Muscle layer of colon (tissue), 2 donors: Measurements from ENCODE around the gene SLC41A1.

Experiments
- H3K27ac ChIP-seq: one replicate; pipeline ENCODE4 v1.7.0; 2013; ENCODE audit warnings: low read depth, mild to moderate bottlenecking, low read length, moderate library complexity
- H3K27me3 ChIP-seq, 2 donors: one replicate each; pipeline ENCODE4 v1.7.0; 2013; ENCODE audit warnings: low read length in 2 of 2, mild to moderate bottlenecking in 2 of 2; ENCODE audit not compliant: insufficient read depth in 2 of 2, control insufficient read depth in 1 of 2
- H3K36me3 ChIP-seq: one replicate; pipeline ENCODE4 v1.7.0; 2013; ENCODE audit warnings: mild to moderate bottlenecking, low read length; ENCODE audit not compliant: insufficient read depth
- H3K4me1 ChIP-seq: one replicate; pipeline ENCODE4 v1.7.0; 2013; ENCODE audit warnings: mild to moderate bottlenecking, low read length; ENCODE audit not compliant: insufficient read depth
- H3K4me3 ChIP-seq, 2 donors: one replicate each; pipeline ENCODE4 v1.7.0; 2013; ENCODE audit warnings: low read length in 2 of 2, low read depth in 1 of 2, mild to moderate bottlenecking in 1 of 2, moderate library complexity in 1 of 2
- H3K9ac ChIP-seq: one replicate; pipeline ENCODE4 v1.7.0; 2013; ENCODE audit warnings: low read length
- H3K9me3 ChIP-seq: one replicate; pipeline ENCODE4 v1.7.0; 2013; ENCODE audit warnings: mild to moderate bottlenecking, low read length
- donor health status: abdominal sarcoma.
- donor health status: Adenocarcinoma of cecum.

SLC41A1 gene

DNA sequence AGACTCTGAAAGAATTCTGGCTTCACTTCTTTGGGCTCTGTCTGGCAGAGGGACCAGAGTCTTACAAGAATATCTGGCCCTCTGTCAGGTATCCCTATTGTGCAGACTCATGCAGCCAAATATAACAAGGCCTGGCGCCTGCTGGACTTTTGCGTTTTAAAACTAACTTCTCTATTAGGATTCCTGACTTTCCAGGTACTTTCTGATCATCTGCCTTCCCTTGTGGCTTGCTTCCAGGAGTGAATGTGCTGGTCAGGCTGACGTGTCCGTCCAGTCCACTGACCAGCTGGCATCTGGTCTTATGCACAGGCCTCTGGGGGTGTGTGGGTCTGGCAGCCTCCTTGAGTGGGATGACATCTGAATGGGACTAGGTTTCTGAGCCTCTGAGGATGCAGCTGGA is 29.1 kb downstream of the SLC41A1 start:
- Histone ChIP-seq H3K9me3 (no peaks in the 10 kb centered on the region), H3K4me1 (no peaks in the 10 kb centered on the region), H3K4me3 (no peak overlapping the region), H3K27me3 (no peaks in the 10 kb centered on the region), H3K36me3 (no peaks in the 10 kb centered on the region), H3K27ac (no peak overlapping the region), H3K9ac (no peak overlapping the region)

- H3K9me3 ChIP-seq: no peaks in the 10 kb centered on the region
- no peak overlapping the region for H3K27ac ChIP-seq
- no peak overlapping the region for H3K9ac ChIP-seq
- no peaks in the 10 kb centered on the region for H3K4me1 ChIP-seq
- H3K36me3 ChIP-seq: no peaks in the 10 kb centered on the region
- H3K4me3 ChIP-seq: no peak overlapping the region
- no peaks in the 10 kb centered on the region for H3K27me3 ChIP-seq
Observed at GRCh38 chr1:205783433-205783795, 29.6 kb downstream of the SLC41A1 start.

GRCh38 chr1:205782627-205783432 is 30.2 kb downstream of the SLC41A1 start:
- Histone ChIP-seq H3K27me3 (no peaks in the 10 kb centered on the region), H3K27ac (no peak overlapping the region), H3K4me3 (no peak overlapping the region), H3K9ac (no peak overlapping the region), H3K4me1 (no peaks in the 10 kb centered on the region), H3K36me3 (no peaks in the 10 kb centered on the region), H3K9me3 (no peaks in the 10 kb centered on the region)

- Histone ChIP-seq H3K9me3 (no peaks in the 10 kb centered on the region), H3K27ac (no peak overlapping the region), H3K36me3 (no peaks in the 10 kb centered on the region), H3K4me1 (no peaks in the 10 kb centered on the region), H3K9ac (no peak overlapping the region), H3K27me3 (no peaks in the 10 kb centered on the region), H3K4me3 (no peak overlapping the region)
Observed at GRCh38 chr1:205780335-205780734, 32.7 kb downstream of the SLC41A1 start.

GRCh38 chr1:205777994-205778393 is 35.0 kb downstream of the SLC41A1 start:
- no peak overlapping the region for H3K4me3 ChIP-seq
- no peaks in the 10 kb centered on the region for H3K36me3 ChIP-seq
- no peaks in the 10 kb centered on the region for H3K9me3 ChIP-seq
- H3K27me3 ChIP-seq: no peaks in the 10 kb centered on the region
- no peak overlapping the region for H3K27ac ChIP-seq
- peaks cover 5% of the 10 kb centered on the region for H3K4me1 ChIP-seq
- no peak overlapping the region for H3K9ac ChIP-seq

GRCh38 chr1:205775717-205776056 is 37.3 kb downstream of the SLC41A1 start:
- peak overlapping the region; percentile 45 for H3K27ac ChIP-seq
- H3K36me3 ChIP-seq: no peaks in the 10 kb centered on the region
- peak overlapping the region; percentile 72 for H3K9ac ChIP-seq
- H3K4me3 ChIP-seq: peak overlapping the region; percentile 8 to 81
- H3K9me3 ChIP-seq: no peaks in the 10 kb centered on the region
- peaks cover 5% of the 10 kb centered on the region for H3K4me1 ChIP-seq
- no peaks in the 10 kb centered on the region for H3K27me3 ChIP-seq

GRCh38 chr1:205775015-205775716 is 37.8 kb downstream of the SLC41A1 start, which contains the start of gene RAB29:
RAB29 (minus strand) TSS chr1:205775482; CDS start chr1:205774956, 526 bp downstream.
- Histone ChIP-seq H3K9ac (peak within 1 kb of the TSS; percentile 72), H3K9me3 (no peaks in the 10 kb centered on the region), H3K36me3 (no peaks in the 10 kb centered on the region), H3K27ac (peak within 1 kb of the TSS; percentile 45), H3K4me1 (peaks cover 5% of the 10 kb centered on the region), H3K27me3 (no peaks in the 10 kb centered on the region), H3K4me3 (peak within 1 kb of the TSS; percentile 73 to 81)

DNA sequence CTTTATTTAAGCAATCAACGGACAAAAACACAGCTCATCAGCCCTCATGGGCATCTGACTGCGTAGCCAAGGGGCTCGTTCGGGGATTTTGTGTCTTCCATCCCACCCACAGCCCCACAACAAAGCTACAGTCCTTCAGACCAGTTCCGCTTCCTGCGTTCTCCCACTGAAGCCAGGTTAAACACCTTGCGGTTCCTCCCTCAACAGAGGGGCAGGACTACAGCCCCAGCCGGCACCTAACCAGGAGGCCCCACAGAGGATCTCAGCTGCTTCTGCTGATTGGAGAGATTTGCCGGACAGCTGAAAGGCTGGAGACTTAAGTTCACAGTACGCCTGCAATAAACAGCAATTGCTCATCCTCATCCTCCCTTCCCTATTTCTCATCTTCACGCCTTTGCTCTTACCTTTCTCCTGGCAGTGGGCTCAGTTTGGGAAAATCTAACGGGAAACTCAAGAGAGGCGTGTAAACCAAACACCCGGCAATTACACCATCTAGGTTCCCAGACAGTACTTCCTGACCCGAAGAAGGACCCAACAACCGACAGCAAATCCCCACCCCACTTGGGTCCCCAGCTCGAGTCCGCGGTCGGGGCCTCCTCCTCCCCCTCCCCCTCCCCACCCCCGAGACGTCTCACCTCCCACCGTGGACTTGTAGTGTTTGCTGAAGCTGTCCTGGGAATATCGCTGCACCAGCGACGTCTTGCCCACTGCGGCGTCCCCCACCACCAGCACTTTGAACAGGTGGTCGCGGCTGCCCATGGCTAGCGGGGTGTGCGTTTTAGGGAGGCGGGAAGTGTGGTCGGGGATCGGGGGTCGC is 38.6 kb downstream of the SLC41A1 start:
- Histone ChIP-seq H3K4me3 (peak overlapping the region; percentile 73 to 81), H3K4me1 (peaks cover 5% of the 10 kb centered on the region), H3K27ac (peak overlapping the region; percentile 45), H3K36me3 (no peaks in the 10 kb centered on the region), H3K27me3 (no peaks in the 10 kb centered on the region), H3K9me3 (no peaks in the 10 kb centered on the region), H3K9ac (peak overlapping the region; percentile 72)

- Histone ChIP-seq H3K27ac (no peak overlapping the region), H3K4me3 (no peak overlapping the region), H3K4me1 (peaks cover 5% of the 10 kb centered on the region)
Observed at GRCh38 chr1:205772607-205773032, 40.4 kb downstream of the SLC41A1 start.

GRCh38 chr1:205770618-205771017 is 42.4 kb downstream of the SLC41A1 start:
- H3K4me1 ChIP-seq: peaks cover 5% of the 10 kb centered on the region
- no peak overlapping the region for H3K9ac ChIP-seq
- H3K4me3 ChIP-seq: no peak overlapping the region
- no peaks in the 10 kb centered on the region for H3K36me3 ChIP-seq
- no peak overlapping the region for H3K27ac ChIP-seq
- no peaks in the 10 kb centered on the region for H3K9me3 ChIP-seq
- no peaks in the 10 kb centered on the region for H3K27me3 ChIP-seq

More at GRCh38 chr1:205772607-205773032, 40.4 kb downstream of the SLC41A1 start:
- Histone ChIP-seq H3K36me3 (no peaks in the 10 kb centered on the region), H3K9me3 (no peaks in the 10 kb centered on the region), H3K9ac (no peak overlapping the region), H3K27me3 (no peaks in the 10 kb centered on the region)

GRCh38 chr1:205769641-205770365 is 43.2 kb downstream of the SLC41A1 start:
- no peak overlapping the region for H3K4me3 ChIP-seq
- H3K27ac ChIP-seq: no peak overlapping the region
- no peaks in the 10 kb centered on the region for H3K27me3 ChIP-seq
- no peak overlapping the region for H3K9ac ChIP-seq
- peaks cover 5% of the 10 kb centered on the region for H3K4me1 ChIP-seq
- H3K36me3 ChIP-seq: no peaks in the 10 kb centered on the region
- no peaks in the 10 kb centered on the region for H3K9me3 ChIP-seq
